ENCODE results near the gene STPG1.

The STPG1 gene

DNA sequence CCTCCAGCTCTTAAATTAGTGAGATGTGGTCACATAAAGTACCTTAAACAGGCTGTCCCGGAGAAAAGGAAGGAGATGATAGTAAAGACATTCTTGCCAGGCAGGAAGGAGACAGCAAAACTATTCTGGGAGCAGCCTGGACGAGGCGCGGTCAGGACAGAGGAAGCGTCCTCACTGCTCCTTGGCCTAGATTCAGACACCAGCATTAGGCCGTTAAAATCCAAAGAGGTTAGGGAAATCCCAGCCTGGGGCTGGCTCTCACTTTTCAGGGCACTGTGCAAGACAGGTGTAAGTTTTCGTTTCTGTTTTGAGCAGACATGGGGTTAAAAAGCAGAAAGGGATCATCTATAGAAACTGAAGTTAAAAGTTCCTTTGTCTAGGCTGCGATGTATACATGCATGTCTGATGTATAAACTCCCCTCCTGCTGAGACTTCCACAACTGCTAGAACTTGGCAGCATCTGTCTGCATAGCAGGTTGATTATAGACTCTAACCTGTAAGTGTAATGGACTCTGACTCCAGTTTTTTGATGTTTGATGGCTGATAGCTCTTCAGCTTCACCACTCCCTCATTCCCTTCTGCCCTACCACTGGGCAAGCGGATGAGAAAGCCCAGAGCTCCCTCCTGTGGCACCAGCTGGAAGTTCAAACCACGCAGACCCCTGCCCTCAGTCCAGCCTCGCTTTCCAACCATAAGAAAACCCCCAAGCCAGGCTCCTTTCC, 21.5 kb downstream of the STPG1 start:
- DNase-seq, result peak; percentile 68

DNA sequence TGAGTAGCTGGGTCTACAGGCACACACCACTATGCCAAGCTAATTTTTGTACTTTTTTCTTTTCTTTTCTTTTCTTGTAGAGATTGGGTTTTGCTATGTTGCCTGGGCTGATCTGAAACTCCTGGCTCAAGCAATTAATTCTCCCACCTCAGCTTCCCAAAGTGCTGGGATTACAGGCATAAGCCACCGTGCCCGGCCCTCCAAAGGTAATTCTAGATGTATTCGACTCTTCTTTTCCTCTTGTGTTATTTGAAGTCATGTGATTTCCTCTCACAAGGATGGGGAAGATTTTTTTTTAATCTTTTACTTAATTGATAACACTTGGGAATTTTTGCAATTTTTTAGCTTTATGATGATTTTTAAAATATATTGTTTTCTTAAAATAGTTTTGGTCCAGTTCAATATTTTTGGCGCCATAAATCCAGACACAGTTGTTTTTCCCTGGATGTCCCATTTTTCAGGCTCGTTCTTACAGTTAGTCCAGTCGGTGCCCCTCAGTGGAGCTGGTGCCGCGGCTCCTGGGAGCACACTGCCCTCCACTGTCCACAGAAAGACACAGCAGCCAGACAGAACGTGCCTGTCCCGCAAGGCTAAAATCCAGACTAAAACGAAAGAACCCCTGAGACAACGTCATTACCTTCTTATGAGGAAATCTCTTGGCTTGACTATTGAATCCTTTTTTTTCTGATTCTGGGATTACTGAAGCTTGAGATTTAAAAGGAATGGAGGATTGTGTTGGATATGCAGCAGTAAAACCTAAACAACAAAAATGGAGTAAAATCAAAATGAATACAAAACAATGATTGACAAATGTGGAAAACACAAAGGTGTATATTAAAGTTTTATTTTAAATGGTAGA, 22.4 kb downstream of the STPG1 start:
- DNase-seq, result peak; percentile 72

DNA sequence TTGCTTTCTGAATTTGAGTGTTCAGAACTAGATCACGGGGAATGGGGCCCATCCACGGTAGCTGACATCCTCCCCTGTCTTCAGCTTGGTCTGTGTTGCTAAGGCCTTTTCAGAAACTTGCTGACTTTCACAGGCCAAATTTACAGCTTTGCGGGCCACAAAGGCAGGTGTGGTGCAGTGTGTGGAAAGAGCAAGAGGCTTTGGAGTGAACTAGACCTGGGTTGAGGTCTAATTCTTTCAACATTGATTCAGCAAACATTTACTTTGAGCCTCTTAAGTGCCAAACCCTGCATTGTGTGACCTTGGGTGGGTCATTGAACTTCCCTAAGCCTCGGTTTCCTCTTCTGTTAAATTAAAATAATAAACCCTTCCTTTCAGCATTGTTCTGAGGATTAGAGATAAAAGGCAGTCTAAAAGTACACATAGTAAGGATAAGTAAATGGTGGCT, 24.3 kb downstream of the STPG1 start:
- DNase-seq, result no peak

DNA sequence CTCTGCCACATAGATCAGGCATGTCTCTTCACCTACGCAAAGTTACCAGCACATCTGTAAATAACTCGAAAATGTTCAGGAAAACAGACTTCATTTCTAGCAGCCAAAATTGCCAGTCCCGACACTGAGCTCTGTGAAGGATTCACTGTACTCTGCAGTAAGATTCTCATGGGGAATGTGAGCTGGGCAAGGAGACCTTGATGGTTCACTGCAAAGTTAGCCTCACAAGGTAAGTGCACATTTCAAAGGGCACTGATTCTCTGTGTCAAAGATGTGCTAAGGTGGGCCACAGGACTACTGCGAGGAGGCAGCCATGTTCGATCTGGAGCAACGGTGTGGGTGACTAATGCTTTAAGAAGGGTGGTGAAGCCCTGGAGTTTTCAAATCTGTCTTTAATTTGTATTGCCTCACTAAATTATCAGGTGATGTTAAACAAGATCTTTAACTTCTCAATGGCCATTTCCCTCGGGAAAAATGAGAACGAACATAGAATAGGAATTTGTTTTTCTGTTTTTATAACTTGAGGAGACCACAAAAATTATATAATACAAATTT, 25.2 kb downstream of the STPG1 start:
- DNase-seq, result no peak

DNA sequence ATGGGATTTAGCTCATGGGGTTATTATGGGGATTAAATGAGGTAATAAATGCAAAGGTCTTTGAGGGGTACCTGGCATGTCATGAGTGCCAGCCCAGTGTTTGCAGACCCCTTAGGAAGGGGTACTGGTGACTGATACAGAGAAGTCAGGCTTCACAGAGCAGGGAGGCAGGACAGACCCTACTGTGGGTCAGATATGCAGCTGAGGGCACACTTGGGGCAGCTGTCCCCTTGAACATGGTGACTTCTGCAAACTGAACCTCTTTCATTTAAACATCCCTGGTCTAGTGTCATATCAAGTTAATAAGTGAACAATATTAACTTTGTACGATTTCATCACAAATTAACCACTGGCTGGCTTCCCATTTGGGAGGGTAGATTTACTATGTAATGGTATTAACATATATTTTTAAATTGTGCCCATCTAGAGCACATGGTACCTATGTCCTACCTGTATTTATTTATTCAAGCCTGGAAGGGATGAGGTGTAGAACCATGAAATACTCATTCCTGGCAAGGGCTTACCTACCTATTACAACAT, 25.9 kb downstream of the STPG1 start:
- DNase-seq, result no peak

DNA sequence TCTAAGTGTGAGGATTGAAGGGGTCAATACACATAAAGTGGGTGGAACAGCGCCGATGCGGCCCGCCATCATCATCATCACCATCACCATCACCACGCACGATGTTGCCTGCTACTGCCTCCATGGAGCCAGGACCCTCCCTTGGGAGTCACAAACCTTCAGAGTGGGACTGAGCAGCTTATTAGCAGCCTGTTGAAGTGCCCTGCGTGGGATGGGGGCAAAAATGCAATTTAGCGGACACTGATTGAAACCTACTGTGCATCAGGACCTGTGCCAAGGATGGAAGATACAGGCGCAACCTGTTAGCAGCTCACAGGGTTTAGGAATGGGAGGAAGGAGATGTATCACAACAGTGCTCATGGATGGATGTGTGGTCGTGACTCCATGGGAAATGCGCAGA, 26.7 kb downstream of the STPG1 start:
- no peak for DNase-seq

- DNase-seq, result no peak
Measured at GRCh38 chr1:24386241-24386640, 27.3 kb downstream of the STPG1 start.

DNA sequence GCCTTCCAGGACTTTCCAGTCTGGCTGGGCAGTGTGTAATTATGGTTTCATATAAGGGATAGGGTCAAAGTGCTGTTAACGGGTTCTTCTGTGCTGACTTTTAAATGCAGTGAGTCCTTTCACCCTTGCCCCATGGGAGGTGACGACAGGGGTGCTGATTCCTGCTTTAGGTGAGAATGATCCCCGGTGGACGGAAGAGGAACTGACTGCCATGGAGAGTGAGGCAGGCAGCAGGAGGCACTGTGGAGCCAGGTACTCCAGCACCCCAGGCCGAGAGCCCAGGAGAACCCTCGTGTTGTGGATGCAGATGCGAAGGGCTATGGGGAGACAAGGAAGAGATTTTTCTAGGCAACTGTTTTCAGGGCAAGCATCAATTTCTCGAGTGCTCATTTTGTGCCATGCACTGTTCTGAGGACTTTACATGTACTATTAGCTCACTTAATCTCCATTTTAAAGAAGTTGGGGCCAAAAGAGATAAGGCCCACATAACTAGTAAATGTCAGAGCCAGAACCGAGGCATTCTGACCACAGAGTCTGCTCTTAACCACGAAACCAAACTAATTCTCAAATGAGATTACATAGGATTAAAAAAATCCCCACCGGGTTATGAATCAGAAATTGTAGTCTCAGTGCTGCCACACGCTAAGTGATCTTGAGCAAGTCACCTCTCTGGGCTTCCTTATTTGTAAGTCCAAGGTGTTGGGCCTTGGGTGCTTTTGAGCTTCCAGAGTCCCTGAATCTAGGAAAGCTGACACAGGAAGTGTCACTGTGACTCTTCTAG, 28.2 kb downstream of the STPG1 start:
- peak; percentile 43 for DNase-seq

GRCh38 chr1:24384251-24385090, 29.1 kb downstream of the STPG1 start:
- peak; percentile 43 for DNase-seq

DNA sequence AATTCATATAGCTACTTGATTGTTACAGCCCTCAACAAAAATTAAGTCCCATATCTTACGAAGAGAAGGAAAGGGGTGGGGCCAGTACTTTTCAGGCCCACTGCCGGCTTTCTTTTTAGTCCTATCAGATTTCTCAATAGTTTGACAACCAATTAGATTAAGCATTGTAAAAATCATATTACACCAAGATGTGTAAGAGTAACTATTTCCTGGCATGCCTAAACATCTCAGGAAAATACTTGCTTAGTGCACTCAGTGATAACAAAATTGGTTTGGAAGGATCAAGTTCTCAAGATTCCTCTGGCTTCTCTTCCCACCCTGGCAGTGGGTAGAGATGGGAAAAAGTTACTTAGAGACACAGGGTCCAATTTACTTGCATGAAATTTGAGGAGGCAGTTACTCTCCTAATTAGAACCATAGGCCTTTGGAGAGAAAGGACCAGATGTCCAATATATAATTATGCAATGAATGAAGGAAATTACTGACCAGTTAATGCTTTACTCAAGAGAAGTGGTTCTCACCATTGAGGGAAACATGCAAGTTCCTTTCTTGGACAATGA, 30.1 kb downstream of the STPG1 start:
- no peak for DNase-seq

GRCh38 chr1:24382165-24382577, 31.4 kb downstream of the STPG1 start:
- no peak for DNase-seq

- DNase-seq, result no peak
Measured at GRCh38 chr1:24381256-24381655, 32.3 kb downstream of the STPG1 start.

DNA sequence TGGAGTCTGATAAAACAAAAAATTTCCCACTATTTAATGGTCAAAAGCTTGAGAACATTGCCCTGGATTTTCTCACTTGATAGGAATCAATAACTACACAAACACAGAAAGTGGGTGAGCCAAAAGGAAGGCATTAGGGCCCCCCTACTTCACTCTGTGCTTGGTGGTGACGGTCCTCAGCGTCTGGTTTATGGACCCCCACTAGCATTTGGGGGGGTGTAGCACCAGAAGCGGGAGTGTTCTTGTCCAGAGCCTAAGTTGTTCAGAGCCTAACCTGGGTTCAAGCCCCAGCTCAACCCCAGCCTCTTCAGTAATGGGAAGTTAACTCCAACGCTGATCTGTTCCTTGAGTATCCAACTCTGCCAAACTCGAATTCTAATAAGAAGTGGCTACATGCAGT, 33.1 kb downstream of the STPG1 start:
- no peak for DNase-seq

GRCh38 chr1:24379733-24380315, 33.8 kb downstream of the STPG1 start:
- no peak for DNase-seq

- no peak for DNase-seq
Measured at GRCh38 chr1:24374891-24375786, 38.4 kb downstream of the STPG1 start.

DNA sequence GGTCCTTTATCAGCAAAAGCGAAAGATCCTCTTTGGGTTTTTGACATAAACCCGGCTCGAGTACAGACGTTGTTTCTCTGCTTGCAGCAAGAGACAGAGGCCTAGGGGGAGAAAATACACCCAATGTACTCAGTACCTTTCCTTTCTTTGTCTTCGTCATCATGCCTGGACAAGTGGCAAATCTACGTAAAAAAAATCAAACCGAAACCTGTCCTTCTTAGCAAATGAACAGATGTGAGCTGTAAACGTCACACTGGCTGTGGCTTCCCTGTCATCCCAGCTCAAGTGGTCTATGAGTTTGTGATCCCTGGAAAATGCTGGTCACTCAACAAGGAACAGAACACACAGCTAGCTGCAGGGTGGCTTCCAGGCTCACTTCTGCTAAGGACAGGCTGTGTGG, 39.9 kb downstream of the STPG1 start:
- DNase-seq, result no peak

DNA sequence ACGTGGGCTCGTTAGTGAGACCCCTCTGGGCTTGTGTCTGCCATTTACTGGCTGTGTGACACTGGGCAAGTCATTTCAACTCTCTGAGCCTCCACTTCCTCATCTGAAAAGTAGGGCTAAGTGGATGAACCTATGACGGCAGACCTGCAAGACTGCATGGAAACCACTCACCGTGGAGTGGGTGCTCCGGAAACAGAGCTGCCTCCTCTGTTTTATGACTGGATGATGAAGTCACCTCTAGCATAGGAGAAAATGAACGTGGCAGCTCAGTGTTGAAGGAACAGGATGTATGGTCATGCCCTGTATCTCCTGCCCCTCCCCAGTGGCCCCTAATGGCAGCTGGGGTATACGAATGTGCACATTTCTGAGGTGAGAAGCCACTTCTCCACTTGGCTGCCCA, 40.5 kb downstream of the STPG1 start:
- no peak for DNase-seq

DNA sequence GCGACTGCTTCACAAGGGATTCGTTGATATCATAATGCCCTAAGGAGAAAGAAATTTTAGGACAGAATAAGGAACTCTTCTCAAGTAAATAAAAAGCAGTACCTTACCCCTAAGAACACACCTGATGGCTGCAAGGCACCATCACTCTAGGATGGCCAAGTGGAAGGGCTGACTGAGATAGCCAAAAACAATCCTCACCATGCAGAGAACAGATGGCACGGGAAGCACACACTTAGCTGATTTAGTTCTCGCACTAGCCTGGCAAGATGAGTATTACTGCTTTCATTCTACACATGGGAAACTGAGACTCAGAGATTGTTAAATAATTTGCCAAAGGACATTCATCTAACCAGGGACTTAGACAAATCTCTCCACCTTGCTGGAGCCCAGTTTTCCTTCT, 43.8 kb downstream of the STPG1 start:
- no peak for DNase-seq

DNA sequence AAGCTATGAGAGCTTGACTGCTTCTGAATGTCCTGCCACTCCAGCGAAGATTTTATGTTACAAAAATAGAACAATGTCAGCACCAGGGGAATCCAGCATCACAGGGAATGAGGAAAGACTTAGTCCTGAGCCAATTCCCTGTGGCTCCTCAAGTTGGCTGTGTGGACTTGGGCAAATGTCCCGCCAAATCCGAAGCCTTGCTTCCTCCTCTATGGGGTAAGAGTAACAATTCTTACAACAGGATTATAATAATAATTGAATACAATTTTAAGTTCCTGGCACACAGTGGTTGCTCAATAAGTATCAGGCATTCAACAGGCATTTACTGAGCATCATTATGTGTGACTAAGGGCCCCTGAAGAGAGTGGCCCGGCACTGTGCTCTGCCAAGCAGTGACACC, 44.4 kb downstream of the STPG1 start:
- no peak for DNase-seq

- no peak for DNase-seq
Measured at GRCh38 chr1:24366707-24367106, 46.9 kb downstream of the STPG1 start.
